SH-SY5Y (cell line): ENCODE results near the gene DCTN1.

Source experiments
- GATA2 ChIP-seq: IDR thresholded peaks from 2 replicates; pipeline ENCODE4 v1.6.1; 2011; ENCODE audit warnings: mild to moderate bottlenecking, low read depth, low read length
- GATA3 ChIP-seq: IDR thresholded peaks from 2 replicates; pipeline ENCODE4 v1.6.1; 2011; ENCODE audit warnings: low read depth, mild to moderate bottlenecking, low read length, moderate library complexity

DCTN1 gene

DNA sequence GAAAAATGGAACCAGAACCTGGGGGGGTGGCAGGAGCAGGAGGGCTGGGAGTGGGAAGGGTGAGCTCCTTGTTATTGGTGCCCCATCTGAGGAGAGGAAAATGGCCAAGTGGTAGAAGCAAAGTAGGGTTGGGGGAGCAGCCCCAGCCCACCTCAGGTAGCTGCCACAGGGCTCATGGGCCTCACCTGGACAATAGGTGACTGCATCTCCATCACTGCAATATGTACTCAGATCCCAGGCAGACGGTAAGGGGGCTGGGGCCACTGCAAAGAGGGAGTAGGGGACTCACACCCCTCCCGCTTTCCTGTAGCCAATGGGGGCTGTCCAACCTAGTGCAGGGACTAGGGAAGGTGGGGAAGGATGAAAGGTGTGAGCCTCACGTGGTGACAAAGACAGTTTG, 37.1 kb upstream of the DCTN1 start:
- no peak for TF ChIP-seq GATA3
- no peak for TF ChIP-seq GATA2

DNA sequence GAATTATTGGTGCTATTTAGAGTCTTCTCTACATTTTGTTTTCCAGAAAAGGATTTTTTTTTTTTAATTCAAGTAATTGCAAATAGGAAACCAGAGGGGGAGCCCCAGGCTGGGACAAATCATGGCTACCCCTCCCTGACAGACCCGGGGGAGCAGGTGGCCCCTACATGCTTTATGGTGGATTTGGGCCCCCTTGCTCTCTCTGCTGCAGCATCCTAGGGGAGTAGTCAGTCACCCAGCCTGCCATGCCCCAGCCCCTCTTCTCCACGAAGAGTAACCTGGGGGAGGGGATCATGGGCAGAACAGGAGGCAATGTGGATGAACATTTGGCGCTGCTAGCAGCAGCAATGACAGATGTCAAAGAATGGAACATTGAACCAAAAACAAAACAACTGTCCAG, 36.7 kb upstream of the DCTN1 start:
- TF ChIP-seq GATA3, result no peak
- TF ChIP-seq GATA2, result no peak

DNA sequence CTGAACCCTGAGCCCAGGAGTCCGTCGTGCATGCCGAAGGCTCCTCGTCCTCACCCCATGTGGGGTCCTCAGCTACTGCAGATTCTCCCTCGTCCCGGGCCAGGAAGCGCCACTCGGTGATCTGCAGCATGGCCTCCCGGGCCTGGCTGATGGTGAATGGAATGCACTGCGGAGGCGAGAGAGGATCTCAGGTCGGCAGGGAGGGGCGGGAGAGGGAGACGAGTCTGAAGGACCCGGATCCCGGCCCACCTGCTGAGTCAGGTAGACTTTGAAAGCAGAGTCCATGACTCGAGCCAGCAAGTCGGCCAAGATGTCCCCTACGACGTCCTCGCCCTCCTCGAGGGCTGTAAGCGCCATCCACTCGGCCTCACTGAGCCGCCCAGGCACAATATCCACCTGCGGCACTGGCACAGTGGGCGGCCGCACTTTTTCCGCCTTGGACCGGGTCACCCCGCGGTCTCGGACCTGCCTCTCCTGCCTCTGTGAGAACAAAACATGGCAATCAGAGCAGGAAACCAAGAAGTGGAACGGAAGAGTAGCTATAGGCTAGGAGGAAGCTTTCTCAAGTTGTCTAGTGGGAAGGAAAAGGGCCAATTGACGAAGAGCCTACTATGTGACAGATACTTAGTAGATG, 35.8 kb upstream of the DCTN1 start:
- no peak for TF ChIP-seq GATA3

DNA sequence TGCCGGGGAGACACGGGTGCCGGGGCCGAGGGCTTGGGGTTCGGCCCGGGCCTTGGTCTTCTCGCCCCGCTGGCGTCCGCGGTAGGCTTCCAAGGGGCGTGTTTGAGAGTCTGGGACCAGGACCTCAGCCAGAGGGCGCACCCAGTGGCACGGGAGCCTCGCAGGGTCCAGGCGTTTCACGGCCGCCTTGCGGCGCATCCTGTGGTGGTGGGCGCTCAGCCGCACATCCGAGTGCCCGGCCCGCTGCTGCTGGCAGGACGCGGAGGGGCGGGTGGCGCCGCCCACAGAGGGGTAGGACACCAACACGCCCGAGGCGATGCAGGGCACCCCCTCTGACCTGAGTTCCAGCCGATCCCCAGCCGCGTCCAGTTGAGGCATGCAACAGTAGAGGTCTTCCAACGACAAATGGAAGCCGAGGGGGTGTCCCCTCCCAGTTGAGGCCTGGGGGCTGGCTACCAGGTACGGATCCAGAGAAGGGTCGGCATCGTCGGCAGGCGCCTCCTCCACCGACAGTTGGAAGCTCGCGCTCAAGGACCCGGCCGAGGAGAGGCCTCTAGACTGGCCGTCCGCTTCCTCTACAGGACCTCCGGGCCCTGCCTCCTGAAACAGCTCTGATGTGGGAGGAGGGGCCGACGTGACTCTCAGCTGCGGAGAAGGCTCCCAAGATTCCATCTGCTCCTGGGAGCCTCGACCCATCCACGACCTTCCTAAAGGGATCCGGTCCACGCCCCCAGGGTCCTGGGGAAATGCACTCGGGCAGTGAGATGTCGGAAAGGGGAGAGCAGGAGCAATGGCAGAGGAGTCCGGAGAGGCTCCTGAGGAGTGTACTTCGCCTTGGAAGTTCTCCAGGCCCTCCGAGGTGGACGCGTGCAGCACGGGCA, 35.0 kb upstream of the DCTN1 start:
- TF ChIP-seq GATA3, result no peak
- TF ChIP-seq GATA2, result no peak

DNA sequence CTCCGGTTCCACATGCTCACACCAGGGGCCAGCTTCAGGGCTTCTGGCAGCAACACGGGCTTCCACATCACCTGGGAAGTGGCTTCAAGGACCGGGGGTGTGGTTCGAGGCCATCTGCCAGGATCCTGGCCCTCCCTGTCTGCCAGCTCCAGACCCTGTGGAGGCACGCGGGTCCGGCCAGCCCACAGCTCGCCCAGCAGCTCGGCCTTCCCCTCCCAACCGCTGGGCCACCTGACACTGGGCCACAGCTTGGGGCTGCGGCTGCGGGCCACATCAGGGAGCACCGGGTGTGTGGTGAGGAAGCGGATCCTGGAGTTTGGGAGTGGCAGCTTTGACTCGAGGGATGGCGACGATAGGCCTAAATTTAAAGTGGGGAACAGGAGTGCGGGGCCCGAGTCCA, 34.3 kb upstream of the DCTN1 start:
- TF ChIP-seq GATA3 (no peak), GATA2 (no peak)

DNA sequence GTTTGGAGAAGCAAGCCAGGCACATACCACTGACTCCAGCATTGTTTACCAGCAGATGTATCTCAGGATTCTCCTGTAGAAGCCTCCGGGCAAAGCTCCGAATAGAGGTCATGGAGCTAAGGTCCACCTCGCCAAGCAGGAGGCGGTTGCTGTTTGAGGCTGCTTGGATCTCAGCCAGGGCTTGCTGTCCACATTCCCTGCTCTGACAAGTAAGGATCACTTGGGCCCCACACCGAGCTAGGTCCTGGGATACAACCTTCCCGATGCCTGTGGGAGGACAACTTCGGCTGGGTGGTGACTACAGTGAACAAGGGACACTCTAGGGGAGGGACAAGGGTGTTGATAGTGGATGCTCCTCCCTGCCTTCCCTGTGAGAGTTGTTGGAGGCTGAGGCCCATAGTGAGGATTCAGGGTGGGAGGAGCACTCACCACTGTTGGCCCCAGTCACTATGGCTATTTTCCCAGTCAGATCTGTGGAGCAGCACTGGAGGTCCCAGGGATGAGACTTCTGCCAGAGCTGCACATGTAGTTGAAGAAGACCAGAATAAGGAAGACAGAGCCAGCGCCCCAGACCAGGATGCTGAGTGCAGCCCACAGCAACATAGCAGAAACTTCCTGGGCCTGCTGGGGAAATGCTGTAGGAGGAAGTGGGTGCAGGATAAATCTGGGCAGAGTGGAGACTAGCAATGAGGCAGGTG, 33.0 kb upstream of the DCTN1 start:
- TF ChIP-seq GATA3, result no peak
- TF ChIP-seq GATA2, result no peak

DNA sequence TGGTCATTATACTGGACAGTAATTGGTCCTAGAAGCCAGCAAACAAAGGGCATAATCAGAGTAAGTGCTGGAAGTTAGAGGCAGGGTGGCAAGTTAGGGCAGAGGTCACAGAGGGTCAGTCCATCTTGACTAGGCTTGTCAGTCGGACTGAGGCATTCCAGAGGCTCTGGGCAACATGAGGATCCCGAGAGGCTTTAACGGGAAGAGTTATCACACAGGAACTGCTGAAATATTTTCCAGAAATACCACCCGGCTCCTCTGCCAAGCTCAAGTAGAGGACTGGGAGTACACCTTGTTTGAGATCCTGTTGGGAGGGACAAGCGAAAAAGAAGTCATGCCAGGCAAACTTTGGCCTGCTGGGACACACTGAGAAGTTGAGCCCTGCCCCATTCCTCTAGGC, 27.6 kb upstream of the DCTN1 start:
- no peak for TF ChIP-seq GATA3
- no peak for TF ChIP-seq GATA2

DNA sequence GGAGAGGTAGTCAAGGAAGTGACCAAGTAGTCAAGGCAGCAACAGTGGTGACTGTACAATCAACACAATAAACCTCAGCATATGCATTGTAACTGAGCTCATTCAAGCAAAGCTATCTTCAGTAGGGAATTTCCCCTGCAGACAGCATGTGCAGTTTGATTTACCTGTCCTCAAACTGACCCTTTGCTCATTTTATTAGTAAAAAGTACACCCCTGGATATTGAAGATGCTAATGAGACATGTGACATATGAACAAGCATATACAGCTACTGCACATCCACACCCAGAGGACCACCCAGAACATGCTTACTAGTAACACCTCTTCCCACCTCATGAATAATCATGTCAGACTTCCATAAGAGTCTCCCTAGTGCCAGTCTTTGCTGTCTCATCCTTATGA, 25.9 kb upstream of the DCTN1 start:
- TF ChIP-seq GATA2 (no peak), GATA3 (no peak)

DNA sequence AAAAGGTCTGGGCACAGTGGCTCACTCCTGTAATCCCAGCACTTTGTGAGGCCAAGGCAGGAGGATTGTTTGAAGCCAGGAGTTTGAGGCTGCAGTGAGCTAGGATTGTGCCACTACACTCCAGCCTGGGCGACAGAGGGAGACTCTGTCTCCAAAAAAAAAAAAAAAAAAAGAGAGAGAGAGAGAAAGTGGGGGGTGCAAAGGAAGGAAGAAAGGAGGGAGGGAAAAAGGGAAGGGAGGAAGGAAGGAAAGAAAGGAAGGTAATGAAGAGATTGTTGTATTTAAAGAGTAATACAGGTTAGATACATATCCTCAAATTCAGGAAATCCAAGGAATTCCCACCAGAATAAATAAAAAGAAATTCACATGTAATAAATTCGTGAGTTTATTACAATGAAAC, 21.8 kb upstream of the DCTN1 start:
- TF ChIP-seq GATA3 (no peak), GATA2 (no peak)

DNA sequence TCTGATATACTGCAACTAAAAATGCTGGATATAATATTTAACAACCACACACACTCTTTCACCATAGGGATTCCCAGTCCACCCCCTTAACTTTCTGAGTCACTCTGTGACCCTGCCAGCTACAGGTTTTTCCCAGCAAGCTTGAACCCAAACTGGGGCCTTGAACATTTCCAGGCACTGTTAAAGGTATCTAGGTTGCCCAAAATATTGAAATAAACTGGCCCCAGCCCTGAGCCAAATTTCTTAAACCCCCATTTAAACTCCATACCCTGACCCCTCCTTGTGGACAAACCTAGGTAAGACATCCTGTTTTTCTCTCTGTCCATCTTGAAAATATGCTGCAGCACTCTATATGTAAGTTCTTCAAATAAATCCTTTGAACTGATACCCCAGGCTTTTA, 19.7 kb upstream of the DCTN1 start:
- TF ChIP-seq GATA3 (no peak), GATA2 (no peak)

DNA sequence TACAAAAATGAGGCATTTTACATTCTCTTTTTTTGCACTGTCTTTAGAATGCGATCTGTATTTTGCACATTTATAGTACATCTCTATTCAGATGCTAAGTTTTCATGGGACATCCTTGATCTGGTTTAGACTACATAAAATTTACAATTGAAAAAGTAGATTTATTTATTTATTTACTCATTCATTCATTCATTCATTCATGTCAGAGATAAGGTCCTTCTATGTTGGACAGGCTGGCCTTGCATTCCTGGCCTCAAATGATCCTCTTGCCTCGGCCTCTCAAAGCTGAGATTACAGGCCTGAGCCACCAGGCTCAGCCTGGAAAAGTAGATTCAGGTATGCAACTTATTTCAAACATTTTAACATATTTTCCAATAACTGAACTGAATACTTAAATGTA, 16.0 kb upstream of the DCTN1 start:
- TF ChIP-seq GATA3, result no peak

DNA sequence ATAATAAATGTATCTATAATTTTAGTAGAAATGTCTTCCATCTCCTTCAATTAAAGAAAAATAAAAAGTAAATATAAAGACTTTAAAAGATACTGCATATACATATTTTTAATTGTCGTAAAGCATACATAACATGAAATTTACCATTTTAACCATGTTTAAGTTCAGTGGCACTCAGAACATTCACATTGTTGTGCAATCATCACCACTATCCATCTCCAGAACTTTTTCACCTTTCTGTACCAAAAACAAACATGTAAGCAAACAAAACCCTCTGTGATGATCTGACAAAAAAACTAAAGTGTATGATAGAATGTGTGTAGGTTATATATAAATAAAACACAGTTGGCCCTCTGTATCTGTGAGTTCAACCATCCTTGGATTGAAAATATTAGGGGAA, 13.4 kb upstream of the DCTN1 start:
- no peak for TF ChIP-seq GATA3
- TF ChIP-seq GATA2, result no peak

DNA sequence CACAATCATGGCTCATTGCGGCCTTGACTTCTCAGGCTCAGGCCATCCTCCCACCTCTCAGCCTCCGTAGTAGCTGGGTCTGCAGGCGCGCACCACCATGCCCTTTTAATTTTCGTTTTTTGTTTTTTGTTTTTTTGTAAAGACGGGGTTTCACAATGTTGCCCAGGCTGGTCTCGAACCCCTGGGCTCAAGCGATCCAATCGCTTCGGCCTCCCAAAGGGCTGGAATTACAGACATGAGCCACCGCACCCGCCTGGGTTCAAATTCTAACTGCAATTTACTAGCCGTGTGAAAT, 12.3 kb upstream of the DCTN1 start:
- no peak for TF ChIP-seq GATA3
- no peak for TF ChIP-seq GATA2

DNA sequence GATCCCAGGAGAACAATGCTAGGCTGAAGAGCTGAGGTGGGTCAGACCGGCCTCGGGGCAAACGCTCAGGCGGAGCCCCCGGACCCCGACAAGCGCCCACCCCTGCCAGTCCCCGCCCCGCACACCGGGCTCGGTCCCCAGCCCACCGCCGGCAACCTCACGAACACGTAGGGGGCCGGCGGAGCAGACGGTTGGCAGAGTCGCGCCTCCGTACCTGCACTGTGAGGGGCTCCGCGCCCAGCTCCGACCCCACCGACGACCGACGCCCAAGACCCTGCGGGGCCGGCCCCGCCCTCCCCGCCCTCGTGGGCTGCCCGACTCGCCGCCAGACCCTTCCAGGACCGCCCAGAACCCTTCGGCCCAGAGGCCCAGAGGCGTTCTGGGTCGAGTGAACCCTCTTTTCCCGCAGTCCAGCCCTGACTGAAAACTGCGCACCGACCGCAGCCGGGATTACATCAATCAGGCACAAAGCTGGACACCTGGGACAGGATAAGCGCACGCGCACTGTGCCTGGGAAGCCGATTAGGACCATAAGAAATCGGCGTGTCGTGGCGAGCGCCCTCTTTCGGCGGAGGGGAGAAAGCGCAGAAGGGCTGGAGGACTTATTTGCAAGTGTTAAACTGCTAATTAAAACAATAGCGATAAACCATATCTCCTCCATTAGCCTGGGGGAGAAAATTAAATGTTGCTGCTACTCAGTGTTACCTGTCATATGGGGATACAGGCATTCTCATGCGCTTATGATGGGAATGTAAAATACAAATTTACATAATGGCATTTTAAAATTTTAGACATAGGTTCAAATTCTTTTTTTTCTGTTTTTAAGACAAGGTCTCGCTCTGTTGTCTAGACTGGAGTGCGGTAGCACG, 11.7 kb upstream of the DCTN1 start:
- TF ChIP-seq GATA2 (0 out of 2 replicates have a peak, but pooled peaks have one; percentile 31), GATA3 (no peak)
